ENCODE measurements around the gene ATP6V0A4. TPM values are rescaled to one million over a fixed set of nuclear protein-coding genes. Genes with fewer than 3 reads are reported as not detected.
"Not testable (repeated sequence)": the region's sequence is repeated elsewhere in the genome, so short reads cannot be mapped to it uniquely, and the experiment has no call there.

Gene ATP6V0A4
- polyA plus RNA-seq, 2 donors: 1.3 to 4.4 TPM

DNA sequence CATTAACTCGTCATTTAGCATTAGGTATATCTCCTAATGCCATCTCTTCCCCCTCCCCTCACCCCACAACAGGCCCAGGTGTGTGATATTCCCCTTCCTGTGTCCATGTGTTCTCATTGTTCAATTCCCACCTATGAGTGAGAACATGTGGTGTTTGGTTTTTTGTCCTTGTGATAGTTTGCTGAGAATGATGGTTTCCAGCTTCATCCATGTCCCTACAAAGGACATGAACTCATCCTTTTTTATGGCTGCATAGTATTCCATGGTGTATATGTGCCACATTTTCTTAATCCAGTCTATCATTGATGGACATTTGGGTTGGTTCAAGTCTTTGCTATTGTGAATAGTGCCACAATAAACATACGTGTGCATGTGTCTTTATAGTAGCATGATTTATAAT, 13.3 kb upstream of the ATP6V0A4 start:
- H3K9me3 ChIP-seq (ENCODE audit: control insufficient read depth in 2 of 2, insufficient read depth in 1 of 2, low read depth in 1 of 2, low read length in 1 of 2); H3K36me3 ChIP-seq (ENCODE audit: control insufficient read depth in 2 of 2, insufficient read depth in 2 of 2, low read length in 1 of 2); H3K27ac ChIP-seq (ENCODE audit: low read depth in 2 of 2, low read length in 1 of 2); H3K4me3 ChIP-seq (ENCODE audit: low read depth in 1 of 2, low read length in 2 of 2); H3K4me1 ChIP-seq (ENCODE audit: control insufficient read depth in 2 of 2, insufficient read depth in 2 of 2, low read length in 1 of 2); H3K27me3 ChIP-seq (ENCODE audit: control insufficient read depth in 1 of 2, insufficient read depth in 2 of 2, low read length in 2 of 2): not testable (repeated sequence)
- WGBS, 2 donors: 92 to 94% methylated on average over 1 to 2 of the region's 2 CpGs

GRCh38 chr7:138809346-138809745, 11.3 kb upstream of the ATP6V0A4 start:
- Histone ChIP-seq H3K4me3 (ENCODE audit: low read depth in 1 of 2, low read length in 2 of 2) (no peak overlapping the region), H3K27ac (ENCODE audit: low read depth in 2 of 2, low read length in 1 of 2) (no peak overlapping the region), H3K9me3 (ENCODE audit: control insufficient read depth in 2 of 2, insufficient read depth in 1 of 2, low read depth in 1 of 2, low read length in 1 of 2) (no peaks in the 10 kb centered on the region), H3K4me1 (ENCODE audit: control insufficient read depth in 2 of 2, insufficient read depth in 2 of 2, low read length in 1 of 2) (no peaks in the 10 kb centered on the region), H3K27me3 (ENCODE audit: control insufficient read depth in 1 of 2, insufficient read depth in 2 of 2, low read length in 2 of 2) (no peaks in the 10 kb centered on the region), H3K36me3 (ENCODE audit: control insufficient read depth in 2 of 2, insufficient read depth in 2 of 2, low read length in 1 of 2) (no peaks in the 10 kb centered on the region)
- WGBS, 2 donors: 78 to 80% methylated on average over 4 of the region's 4 CpGs

GRCh38 chr7:138804618-138805017, 6.6 kb upstream of the ATP6V0A4 start:
- Histone ChIP-seq H3K36me3 (ENCODE audit: control insufficient read depth in 2 of 2, insufficient read depth in 2 of 2, low read length in 1 of 2) (no peaks in the 10 kb centered on the region), H3K4me1 (ENCODE audit: control insufficient read depth in 2 of 2, insufficient read depth in 2 of 2, low read length in 1 of 2) (no peaks in the 10 kb centered on the region), H3K27ac (ENCODE audit: low read depth in 2 of 2, low read length in 1 of 2) (no peak overlapping the region), H3K4me3 (ENCODE audit: low read depth in 1 of 2, low read length in 2 of 2) (no peak overlapping the region), H3K27me3 (ENCODE audit: control insufficient read depth in 1 of 2, insufficient read depth in 2 of 2, low read length in 2 of 2) (no peaks in the 10 kb centered on the region), H3K9me3 (ENCODE audit: control insufficient read depth in 2 of 2, insufficient read depth in 1 of 2, low read depth in 1 of 2, low read length in 1 of 2) (peaks cover 0 to 3% of the 10 kb centered on the region in 2 donors)
- WGBS, 2 donors: 61 to 88% methylated on average over 1 of the region's 1 CpG

GRCh38 chr7:138802706-138803105, 4.7 kb upstream of the ATP6V0A4 start:
- H3K27ac ChIP-seq (ENCODE audit: low read depth in 2 of 2, low read length in 1 of 2): no peak overlapping the region
- peaks cover 0 to 6% of the 10 kb centered on the region in 2 donors for H3K9me3 ChIP-seq (ENCODE audit: control insufficient read depth in 2 of 2, insufficient read depth in 1 of 2, low read depth in 1 of 2, low read length in 1 of 2)
- H3K27me3 ChIP-seq (ENCODE audit: control insufficient read depth in 1 of 2, insufficient read depth in 2 of 2, low read length in 2 of 2): no peaks in the 10 kb centered on the region
- H3K4me3 ChIP-seq (ENCODE audit: low read depth in 1 of 2, low read length in 2 of 2): no peak overlapping the region
- no peaks in the 10 kb centered on the region for H3K4me1 ChIP-seq (ENCODE audit: control insufficient read depth in 2 of 2, insufficient read depth in 2 of 2, low read length in 1 of 2)
- H3K36me3 ChIP-seq (ENCODE audit: control insufficient read depth in 2 of 2, insufficient read depth in 2 of 2, low read length in 1 of 2): no peaks in the 10 kb centered on the region
- 96% methylated on average over 18 of the region's 18 CpGs for WGBS, 2 donors

DNA sequence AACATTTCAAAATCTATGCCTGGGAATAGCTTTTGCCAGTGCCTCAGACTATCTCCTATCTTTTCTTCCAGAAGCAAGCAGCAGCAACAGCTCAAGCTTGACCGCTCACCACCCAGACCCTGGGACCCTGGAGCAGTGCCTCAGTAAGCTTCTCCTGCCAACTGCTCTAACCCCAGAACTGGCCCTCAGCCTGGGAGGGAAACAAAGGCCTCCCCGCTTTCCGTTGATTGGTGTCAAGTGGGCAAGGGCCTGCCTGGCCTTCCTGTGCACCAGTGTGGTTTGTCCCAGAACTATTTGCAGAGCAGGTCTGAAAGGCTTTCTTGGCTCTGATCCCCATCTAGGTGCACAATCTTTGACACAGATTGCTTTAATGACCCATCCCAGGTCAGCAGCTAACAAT, 3.3 kb upstream of the ATP6V0A4 start:
- H3K27me3 ChIP-seq (ENCODE audit: control insufficient read depth in 1 of 2, insufficient read depth in 2 of 2, low read length in 2 of 2): no peaks in the 10 kb centered on the region
- H3K36me3 ChIP-seq (ENCODE audit: control insufficient read depth in 2 of 2, insufficient read depth in 2 of 2, low read length in 1 of 2): no peaks in the 10 kb centered on the region
- WGBS, 2 donors: 90 to 94% methylated on average over 3 of the region's 3 CpGs
- H3K4me3 ChIP-seq (ENCODE audit: low read depth in 1 of 2, low read length in 2 of 2): no peak overlapping the region
- H3K4me1 ChIP-seq (ENCODE audit: control insufficient read depth in 2 of 2, insufficient read depth in 2 of 2, low read length in 1 of 2): no peaks in the 10 kb centered on the region
- no peak overlapping the region for H3K27ac ChIP-seq (ENCODE audit: low read depth in 2 of 2, low read length in 1 of 2)
- peaks cover 0 to 6% of the 10 kb centered on the region in 2 donors for H3K9me3 ChIP-seq (ENCODE audit: control insufficient read depth in 2 of 2, insufficient read depth in 1 of 2, low read depth in 1 of 2, low read length in 1 of 2)

GRCh38 chr7:138799336-138800000, 1.5 kb upstream of the ATP6V0A4 start:
- Histone ChIP-seq H3K27me3 (ENCODE audit: control insufficient read depth in 1 of 2, insufficient read depth in 2 of 2, low read length in 2 of 2) (no peaks in the 10 kb centered on the region), H3K36me3 (ENCODE audit: control insufficient read depth in 2 of 2, insufficient read depth in 2 of 2, low read length in 1 of 2) (no peaks in the 10 kb centered on the region), H3K9me3 (ENCODE audit: control insufficient read depth in 2 of 2, insufficient read depth in 1 of 2, low read depth in 1 of 2, low read length in 1 of 2) (peaks cover 0 to 6% of the 10 kb centered on the region in 2 donors), H3K4me1 (ENCODE audit: control insufficient read depth in 2 of 2, insufficient read depth in 2 of 2, low read length in 1 of 2) (no peaks in the 10 kb centered on the region), H3K4me3 (ENCODE audit: low read depth in 1 of 2, low read length in 2 of 2) (no peak overlapping the region), H3K27ac (ENCODE audit: low read depth in 2 of 2, low read length in 1 of 2) (no peak overlapping the region)
- WGBS, 2 donors: 71% methylated on average over 7 of the region's 7 CpGs

GRCh38 chr7:138798836-138799235, 840 bp upstream of the ATP6V0A4 start:
- H3K27ac ChIP-seq (ENCODE audit: low read depth in 2 of 2, low read length in 1 of 2): no peak overlapping the region
- no peaks in the 10 kb centered on the region for H3K27me3 ChIP-seq (ENCODE audit: control insufficient read depth in 1 of 2, insufficient read depth in 2 of 2, low read length in 2 of 2)
- WGBS, 2 donors: 59% methylated on average over 5 of the region's 5 CpGs
- no peaks in the 10 kb centered on the region for H3K4me1 ChIP-seq (ENCODE audit: control insufficient read depth in 2 of 2, insufficient read depth in 2 of 2, low read length in 1 of 2)
- peaks cover 0 to 6% of the 10 kb centered on the region in 2 donors for H3K9me3 ChIP-seq (ENCODE audit: control insufficient read depth in 2 of 2, insufficient read depth in 1 of 2, low read depth in 1 of 2, low read length in 1 of 2)
- no peaks in the 10 kb centered on the region for H3K36me3 ChIP-seq (ENCODE audit: control insufficient read depth in 2 of 2, insufficient read depth in 2 of 2, low read length in 1 of 2)
- no peak overlapping the region for H3K4me3 ChIP-seq (ENCODE audit: low read depth in 1 of 2, low read length in 2 of 2)

GRCh38 chr7:138797046-138797445, 950 bp downstream of the ATP6V0A4 start:
- H3K36me3 ChIP-seq (ENCODE audit: control insufficient read depth in 2 of 2, insufficient read depth in 2 of 2, low read length in 1 of 2); H3K4me3 ChIP-seq (ENCODE audit: low read depth in 1 of 2, low read length in 2 of 2); H3K27me3 ChIP-seq (ENCODE audit: control insufficient read depth in 1 of 2, insufficient read depth in 2 of 2, low read length in 2 of 2); H3K27ac ChIP-seq (ENCODE audit: low read depth in 2 of 2, low read length in 1 of 2); H3K4me1 ChIP-seq (ENCODE audit: control insufficient read depth in 2 of 2, insufficient read depth in 2 of 2, low read length in 1 of 2); H3K9me3 ChIP-seq (ENCODE audit: control insufficient read depth in 2 of 2, insufficient read depth in 1 of 2, low read depth in 1 of 2, low read length in 1 of 2): not testable (repeated sequence)
- WGBS, 2 donors: 84% methylated on average over 4 of the region's 4 CpGs

DNA sequence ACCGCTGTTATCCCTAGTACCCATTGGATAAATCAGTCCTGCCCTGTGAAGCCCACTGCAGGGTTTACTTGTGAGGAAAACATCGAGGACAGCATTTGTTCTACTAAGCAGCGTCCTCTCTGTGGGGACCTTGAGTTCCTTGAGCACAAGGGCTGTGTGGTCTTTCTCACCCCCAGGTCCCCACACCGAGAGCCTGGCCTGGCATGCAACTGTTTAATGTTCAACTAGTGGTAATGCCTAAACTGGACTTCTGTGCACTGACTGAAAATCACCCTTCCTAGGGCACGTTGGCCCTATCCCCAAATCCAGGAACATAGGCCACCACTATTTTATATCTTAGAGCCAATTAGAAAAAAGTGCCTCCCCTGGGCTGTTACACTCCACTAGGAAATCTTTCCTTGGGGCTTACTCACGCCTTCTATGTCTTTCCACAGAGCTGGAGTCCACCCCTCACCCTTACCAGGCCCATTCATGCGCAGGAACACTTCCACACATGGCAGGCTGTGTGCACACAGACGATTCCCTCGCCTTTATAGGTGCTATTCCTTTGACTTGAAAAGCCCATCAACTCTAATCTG, 1.9 kb downstream of the ATP6V0A4 start:
- 84 to 87% methylated on average over 9 of the region's 9 CpGs for WGBS, 2 donors
- Histone ChIP-seq H3K4me1 (ENCODE audit: control insufficient read depth in 2 of 2, insufficient read depth in 2 of 2, low read length in 1 of 2) (no peaks in the 10 kb centered on the region), H3K9me3 (ENCODE audit: control insufficient read depth in 2 of 2, insufficient read depth in 1 of 2, low read depth in 1 of 2, low read length in 1 of 2) (peaks cover 0 to 2% of the 10 kb centered on the region in 2 donors), H3K4me3 (ENCODE audit: low read depth in 1 of 2, low read length in 2 of 2) (no peak overlapping the region), H3K27me3 (ENCODE audit: control insufficient read depth in 1 of 2, insufficient read depth in 2 of 2, low read length in 2 of 2) (no peaks in the 10 kb centered on the region), H3K36me3 (ENCODE audit: control insufficient read depth in 2 of 2, insufficient read depth in 2 of 2, low read length in 1 of 2) (no peaks in the 10 kb centered on the region), H3K27ac (ENCODE audit: low read depth in 2 of 2, low read length in 1 of 2) (no peak overlapping the region)

All from esophagus (tissue), 2 donors.